ENCODE data around the gene SARM1. TPM values are rescaled to one million over a fixed set of nuclear protein-coding genes. Genes with fewer than 3 reads are reported as not detected.

Gene SARM1
- polyA plus RNA-seq, 3 donors: 0.78 to 7.1 (median 0.90) TPM

DNA sequence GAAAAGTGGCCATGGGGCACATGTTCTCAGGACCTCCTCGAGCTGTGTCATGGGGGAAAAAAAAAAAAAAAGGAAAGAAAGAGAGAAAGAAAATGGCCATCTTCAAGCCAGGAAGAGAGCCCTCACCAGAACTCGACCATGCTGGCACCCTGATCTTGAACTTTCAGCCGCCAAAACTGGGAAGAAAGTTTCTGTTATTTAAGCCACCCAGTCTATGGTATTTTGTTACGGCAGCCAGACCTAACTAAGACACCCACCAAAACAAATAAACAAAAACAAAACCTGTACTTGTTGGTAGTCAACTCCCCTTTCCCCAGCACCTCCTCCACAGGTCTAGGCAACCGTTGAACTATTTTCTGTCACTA is 75.9 kb downstream of the SARM1 start:
- H3K9ac ChIP-seq (ENCODE audit: insufficient read depth, low read length, poor library complexity, severe bottlenecking): no peak overlapping the region
- no peak overlapping the region for H3K27ac ChIP-seq (ENCODE audit: low read depth in 1 of 2, low read length in 2 of 2)
- intact Hi-C loops (cut with micrococcal nuclease): no loop called here
- H3K27me3 ChIP-seq (ENCODE audit: control insufficient read depth in 2 of 2, insufficient read depth in 2 of 2, low read length in 2 of 2): no peaks in the 10 kb centered on the region
- no peak overlapping the region for H2AFZ ChIP-seq (ENCODE audit: insufficient read depth, low read depth, low read length, poor library complexity, severe bottlenecking)
- peaks cover 0 to 5% of the 10 kb centered on the region in 2 donors for H3K9me3 ChIP-seq (replicated peaks in 1 of 2; ENCODE audit: control insufficient read depth in 1 of 2, insufficient read depth in 1 of 2, low read length in 2 of 2)
- no peak overlapping the region for H3K27ac Mint-ChIP-seq
- TF ChIP-seq, protein P1, sequence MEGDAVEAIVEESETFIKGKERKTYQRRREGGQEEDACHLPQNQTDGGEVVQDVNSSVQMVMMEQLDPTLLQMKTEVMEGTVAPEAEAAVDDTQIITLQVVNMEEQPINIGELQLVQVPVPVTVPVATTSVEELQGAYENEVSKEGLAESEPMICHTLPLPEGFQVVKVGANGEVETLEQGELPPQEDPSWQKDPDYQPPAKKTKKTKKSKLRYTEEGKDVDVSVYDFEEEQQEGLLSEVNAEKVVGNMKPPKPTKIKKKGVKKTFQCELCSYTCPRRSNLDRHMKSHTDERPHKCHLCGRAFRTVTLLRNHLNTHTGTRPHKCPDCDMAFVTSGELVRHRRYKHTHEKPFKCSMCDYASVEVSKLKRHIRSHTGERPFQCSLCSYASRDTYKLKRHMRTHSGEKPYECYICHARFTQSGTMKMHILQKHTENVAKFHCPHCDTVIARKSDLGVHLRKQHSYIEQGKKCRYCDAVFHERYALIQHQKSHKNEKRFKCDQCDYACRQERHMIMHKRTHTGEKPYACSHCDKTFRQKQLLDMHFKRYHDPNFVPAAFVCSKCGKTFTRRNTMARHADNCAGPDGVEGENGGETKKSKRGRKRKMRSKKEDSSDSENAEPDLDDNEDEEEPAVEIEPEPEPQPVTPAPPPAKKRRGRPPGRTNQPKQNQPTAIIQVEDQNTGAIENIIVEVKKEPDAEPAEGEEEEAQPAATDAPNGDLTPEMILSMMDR (IDR thresholded peaks at IDR 0.05): no peak
- peaks cover 0 to 5% of the 10 kb centered on the region in 2 donors for H3K4me1 ChIP-seq (ENCODE audit: control insufficient read depth in 1 of 2, insufficient read depth in 2 of 2, low read length in 2 of 2)
- no peaks in the 10 kb centered on the region for H3K36me3 ChIP-seq (replicated peaks in 1 of 2; ENCODE audit: control insufficient read depth in 1 of 2, insufficient read depth in 2 of 2, low read length in 2 of 2)
- H4K20me1 ChIP-seq (ENCODE audit: insufficient read depth, low read length): no peaks in the 10 kb centered on the region
- DNase-seq: no peak
- no peak overlapping the region for H3K4me3 ChIP-seq (replicated peaks in 1 of 3; ENCODE audit: low read depth in 2 of 3, low read length in 3 of 3)
- H3K79me2 ChIP-seq (ENCODE audit: insufficient read depth, low read length): no peaks in the 10 kb centered on the region
- no peak overlapping the region for H3K4me2 ChIP-seq (replicated peaks; ENCODE audit: extremely low read depth, low read length, poor library complexity, severe bottlenecking)
- H3K36me3 Mint-ChIP-seq: no peaks in the 10 kb centered on the region
- H3K4me3 Mint-ChIP-seq: no peak overlapping the region
- WGBS (ENCODE audit: insufficient coverage): 60% methylated on average over 1 of the region's 5 CpGs
- peaks cover 23% of the 10 kb centered on the region for H3K4me1 Mint-ChIP-seq
- H3K27me3 Mint-ChIP-seq (ENCODE audit: low read depth in 3 of 3): peaks cover 0 to 3% (median 0%) of the 10 kb centered on the region in 3 donors
- H3K9me3 Mint-ChIP-seq: peaks cover 0 to 6% (median 5%) of the 10 kb centered on the region in 7 donors

DNA sequence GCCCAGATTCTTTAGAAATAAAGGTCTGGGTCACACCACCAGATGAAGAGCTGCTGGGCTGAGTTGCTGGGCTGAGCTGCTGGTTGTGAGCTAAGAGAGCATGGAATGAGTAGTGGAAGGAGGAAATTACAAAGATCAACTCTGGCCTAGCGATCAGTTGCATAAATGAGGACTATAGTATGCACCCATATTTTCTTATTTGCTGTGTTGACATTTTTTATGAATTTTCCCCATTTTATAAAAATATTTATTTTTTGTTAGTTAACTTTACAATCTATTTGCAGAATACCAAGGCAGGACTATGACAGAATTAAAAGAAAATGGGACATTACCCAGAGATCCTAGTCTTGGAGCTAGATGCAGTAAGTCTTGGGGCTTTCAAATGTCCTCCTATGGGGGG is 78.4 kb downstream of the SARM1 start:
- no peaks in the 10 kb centered on the region for H3K36me3 ChIP-seq (replicated peaks in 1 of 2; ENCODE audit: control insufficient read depth in 1 of 2, insufficient read depth in 2 of 2, low read length in 2 of 2)
- Mint-ChIP-seq H3K9me3 (peaks cover 0 to 3% (median 0%) of the 10 kb centered on the region in 7 donors), H3K36me3 (no peaks in the 10 kb centered on the region), H3K27me3 (ENCODE audit: low read depth in 3 of 3) (no peaks in the 10 kb centered on the region), H3K4me3 (no peak overlapping the region), H3K4me1 (peaks cover 25% of the 10 kb centered on the region), H3K27ac (no peak overlapping the region)
- no peaks in the 10 kb centered on the region for H3K9me3 ChIP-seq (replicated peaks in 1 of 2; ENCODE audit: control insufficient read depth in 1 of 2, insufficient read depth in 1 of 2, low read length in 2 of 2)
- H3K4me1 ChIP-seq (ENCODE audit: control insufficient read depth in 1 of 2, insufficient read depth in 2 of 2, low read length in 2 of 2): peaks cover 0 to 5% of the 10 kb centered on the region in 2 donors
- H3K9ac ChIP-seq (ENCODE audit: insufficient read depth, low read length, poor library complexity, severe bottlenecking): no peak overlapping the region
- H3K79me2 ChIP-seq (ENCODE audit: insufficient read depth, low read length): no peaks in the 10 kb centered on the region
- H3K4me2 ChIP-seq (replicated peaks; ENCODE audit: extremely low read depth, low read length, poor library complexity, severe bottlenecking): no peak overlapping the region
- H3K27ac ChIP-seq (ENCODE audit: low read depth in 1 of 2, low read length in 2 of 2): no peak overlapping the region
- TF ChIP-seq, protein P1 (IDR thresholded peaks at IDR 0.05): no peak
- no peaks in the 10 kb centered on the region for H3K27me3 ChIP-seq (ENCODE audit: control insufficient read depth in 2 of 2, insufficient read depth in 2 of 2, low read length in 2 of 2)
- H3K4me3 ChIP-seq (replicated peaks in 1 of 3; ENCODE audit: low read depth in 2 of 3, low read length in 3 of 3): no peak overlapping the region
- DNase-seq: no peak
- intact Hi-C loops (cut with micrococcal nuclease): no loop called here
- no peak overlapping the region for H2AFZ ChIP-seq (ENCODE audit: insufficient read depth, low read depth, low read length, poor library complexity, severe bottlenecking)
- no peaks in the 10 kb centered on the region for H4K20me1 ChIP-seq (ENCODE audit: insufficient read depth, low read length)
- no CpG with 5 or more reads among the region's 1 CpG for WGBS (ENCODE audit: insufficient coverage)

Other genes with a start within 250 kb of the SARM1 start
- gene TMEM97, start 52.5 kb upstream of the SARM1 start, polyA plus RNA-seq: 1 to 10 TPM; 1.3 to 1.5 (median 1.4) TPM
- 10 to 100 TPM; 61.1 to 79.1 (median 75.4) TPM for gene IFT20, start 36.2 kb upstream of the SARM1 start, polyA plus RNA-seq
- 1 to 10 TPM; 7.2 to 9.5 (median 9.4) TPM for gene TNFAIP1, start 35.9 kb upstream of the SARM1 start, polyA plus RNA-seq
- gene POLDIP2, start 14.2 kb upstream of the SARM1 start, polyA plus RNA-seq: 10 to 100 TPM; 31.5 to 76.9 (median 72.4) TPM
- gene SEBOX, start 6.5 kb upstream of the SARM1 start, polyA plus RNA-seq: not detected
- gene VTN, start 1.4 kb upstream of the SARM1 start, polyA plus RNA-seq: not detected
- 1 to 10 TPM; 1.5 to 6.3 (median 1.7) TPM for gene SLC46A1, start 34.5 kb downstream of the SARM1 start, polyA plus RNA-seq
- gene SLC13A2, start 102.0 kb downstream of the SARM1 start, polyA plus RNA-seq: not detected
- not detected for gene FOXN1, start 134.7 kb downstream of the SARM1 start, polyA plus RNA-seq
- 100 to 1,000 TPM in 1 of 3 donors, 10 to 100 TPM in 2; 77.5 to 189 (median 80.2) TPM for gene UNC119, start 180.9 kb downstream of the SARM1 start, polyA plus RNA-seq
- gene PIGS, start 199.8 kb downstream of the SARM1 start, polyA plus RNA-seq: 10 to 100 TPM; 59.4 to 87.5 (median 84.9) TPM
- 10 to 100 TPM in 1 of 3 donors, 1 to 10 TPM in 2; 7.1 to 10.6 (median 9.8) TPM for gene ALDOC, start 205.2 kb downstream of the SARM1 start, polyA plus RNA-seq
- 1 to 10 TPM in 1 of 3 donors, not detected in 2; 7.7 TPM for gene SPAG5, start 227.3 kb downstream of the SARM1 start, polyA plus RNA-seq
- gene RSKR, start 242.5 kb downstream of the SARM1 start, polyA plus RNA-seq: 10 to 100 TPM in 1 of 3 donors, not detected in 2; 33.2 TPM

Measured in CD14-positive monocyte (primary cell).